ENCODE data around the gene AGTR1. TPM values are rescaled to one million over a fixed set of nuclear protein-coding genes. Genes with fewer than 3 reads are reported as not detected.
"Not testable (repeated sequence)": the region's sequence is repeated elsewhere in the genome, so short reads cannot be mapped to it uniquely, and the experiment has no call there.

Gene AGTR1
- total RNA-seq, 1 experiment from 2014 or later = 0.45 TPM

DNA sequence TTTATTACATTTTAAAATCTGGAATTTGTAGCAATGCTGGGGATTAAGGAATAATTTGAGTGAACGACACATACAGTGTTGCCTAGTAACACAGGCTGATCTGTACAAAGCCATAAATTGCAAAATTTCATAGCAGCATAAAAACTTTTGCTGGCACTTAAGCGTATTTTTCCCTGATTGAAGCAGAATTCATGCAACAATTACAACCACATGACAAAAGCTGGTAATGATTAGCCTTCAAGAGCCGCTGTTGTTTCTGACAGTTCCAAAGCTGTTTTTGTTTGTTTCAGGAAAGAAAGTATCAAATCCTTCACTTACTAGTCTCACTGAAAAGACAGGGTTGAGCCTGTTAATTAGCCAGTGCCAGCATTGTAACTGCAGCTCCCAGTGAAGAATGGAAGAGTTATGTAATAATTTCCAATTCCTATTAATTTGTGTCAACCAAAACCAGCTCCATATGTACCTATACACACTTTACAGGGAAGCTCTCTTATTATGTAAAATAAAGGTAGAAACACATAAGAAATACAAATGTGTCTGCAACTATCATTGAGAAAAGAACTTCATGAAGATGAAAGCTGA, 60.7 kb downstream of the AGTR1 start:
- no peak for DNase-seq (ENCODE audit: low spot score)

DNA sequence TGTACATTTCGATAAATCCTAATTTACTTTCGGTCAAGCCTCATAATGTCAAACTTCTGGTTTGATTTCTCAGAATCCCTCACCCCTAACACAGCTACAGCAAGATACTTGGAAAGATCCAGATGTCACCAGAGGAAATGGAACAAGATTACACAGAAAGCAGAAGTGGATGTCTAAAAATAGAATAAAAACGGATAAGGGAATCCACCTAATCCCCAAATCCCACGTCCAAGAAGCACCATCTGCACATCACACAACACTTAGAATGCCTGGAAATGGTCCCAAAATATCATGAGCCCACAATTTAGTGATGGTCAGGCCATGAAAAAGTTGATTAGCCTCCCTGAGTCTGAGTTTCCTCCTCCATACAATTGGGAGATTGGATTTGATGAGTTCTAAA, 61.7 kb downstream of the AGTR1 start:
- no peak for DNase-seq (ENCODE audit: low spot score)

GRCh38 chr3:148763156-148763680, 65.5 kb downstream of the AGTR1 start:
- DNase-seq (ENCODE audit: low spot score) = no peak

DNA sequence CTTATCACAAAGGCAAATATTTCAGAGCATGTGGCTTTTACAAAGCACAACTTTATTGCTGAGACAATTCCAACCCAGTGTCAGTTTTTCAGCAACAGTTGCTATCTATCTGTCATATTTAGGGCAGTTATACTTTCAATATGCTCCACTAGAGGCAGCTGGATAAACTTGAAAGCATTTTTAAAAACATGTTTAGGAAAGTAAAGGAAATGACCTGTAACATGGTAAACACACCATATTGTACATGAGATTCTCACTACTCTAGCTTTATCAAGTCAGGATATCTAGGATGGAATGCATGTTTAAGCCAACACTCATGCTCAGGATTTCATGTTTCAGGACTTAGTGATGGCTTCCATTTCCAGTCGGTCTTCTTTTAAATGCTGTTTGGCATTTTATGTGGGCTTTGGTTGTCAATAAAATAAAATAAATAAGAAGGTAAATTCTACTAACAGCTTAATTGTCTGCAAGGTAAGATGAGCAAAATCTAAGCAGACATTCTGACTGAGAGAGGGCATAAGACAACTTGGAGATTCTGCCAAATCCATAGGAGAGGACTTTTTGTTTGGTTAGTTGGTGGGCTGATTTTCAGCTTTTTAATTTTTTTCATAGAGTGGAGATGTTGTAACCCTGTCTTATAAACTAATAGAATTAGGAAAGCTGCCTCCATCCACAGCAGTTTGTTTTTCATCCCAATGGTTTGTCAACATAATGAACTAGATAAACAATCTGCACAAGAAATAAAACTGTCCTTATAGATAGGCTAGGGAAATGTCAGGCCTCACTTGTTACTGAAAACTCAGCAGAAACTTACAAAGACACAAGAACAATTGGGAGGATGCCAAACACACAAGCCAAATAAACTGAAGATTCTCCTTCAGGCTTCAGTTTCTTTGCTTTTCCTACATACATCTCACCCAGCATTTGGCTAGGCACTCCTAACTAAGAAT, 66.6 kb downstream of the AGTR1 start:
- no peak for DNase-seq (ENCODE audit: low spot score)

DNA sequence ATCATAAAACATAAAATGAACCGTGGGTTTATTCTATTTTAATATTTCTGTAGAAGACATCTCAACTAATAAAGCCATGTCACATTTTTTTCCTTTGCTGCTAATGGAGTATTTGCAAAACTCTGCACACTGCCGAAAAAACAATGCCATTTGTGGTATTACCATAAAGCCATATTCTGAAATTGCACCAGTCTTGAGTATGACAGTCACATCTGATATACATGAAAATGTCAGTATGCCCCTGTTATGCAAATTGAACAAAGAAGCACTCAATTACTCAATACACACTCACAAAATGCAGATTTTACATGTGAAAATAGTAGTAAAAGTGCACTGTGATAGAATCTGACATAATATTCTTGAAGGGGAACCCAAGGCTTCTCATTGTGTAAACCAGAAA, 74.7 kb downstream of the AGTR1 start:
- DNase-seq (ENCODE audit: low spot score) = no peak

GRCh38 chr3:148772835-148773234, 75.1 kb downstream of the AGTR1 start:
- no peak for DNase-seq (ENCODE audit: low spot score)

- DNase-seq (ENCODE audit: low spot score) = no peak
Measured at GRCh38 chr3:148773805-148774204, 76.1 kb downstream of the AGTR1 start.

DNA sequence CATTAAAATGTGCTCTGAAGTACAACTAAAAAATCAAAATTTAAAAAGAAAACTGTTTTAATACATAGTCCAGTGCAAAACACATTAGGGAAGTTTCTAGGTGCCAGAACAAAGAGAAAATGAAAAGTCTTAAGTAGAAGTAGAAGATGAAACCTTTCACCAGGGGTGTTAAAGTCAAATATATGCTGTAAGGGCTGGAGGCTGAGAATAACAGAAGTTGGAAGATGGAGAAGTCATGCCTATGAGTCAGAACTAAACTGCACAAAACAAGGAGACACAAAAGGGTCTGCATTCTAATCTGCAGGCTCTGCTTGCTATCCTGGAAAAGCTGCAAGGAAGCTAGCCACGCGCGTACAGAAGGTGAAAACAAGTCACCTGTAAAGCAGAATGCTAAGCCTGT, 81.2 kb downstream of the AGTR1 start:
- no peak for DNase-seq (ENCODE audit: low spot score)

DNA sequence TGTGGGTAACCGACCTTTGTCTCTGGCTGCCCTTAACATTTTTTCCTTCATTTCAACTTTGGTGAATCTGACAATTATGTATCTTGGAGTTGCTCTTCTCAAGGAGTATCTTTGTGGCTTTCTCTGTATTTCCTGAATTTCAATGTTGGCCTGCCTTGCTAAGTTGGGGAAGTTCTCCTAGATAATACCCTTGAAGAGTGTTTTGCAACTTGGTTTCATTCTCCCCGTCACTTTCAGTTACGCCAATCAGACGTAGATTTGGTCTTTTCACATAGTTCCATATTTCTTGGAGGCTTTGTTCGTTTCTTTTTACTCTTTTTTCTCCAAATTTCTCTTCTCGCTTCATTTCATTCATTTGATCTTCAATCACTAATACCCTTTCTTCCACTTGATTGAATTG, 87.3 kb downstream of the AGTR1 start:
- not testable (repeated sequence) for DNase-seq (ENCODE audit: low spot score)

GRCh38 chr3:148786159-148786558, 88.5 kb downstream of the AGTR1 start:
- DNase-seq (ENCODE audit: low spot score) = not testable (repeated sequence)

DNA sequence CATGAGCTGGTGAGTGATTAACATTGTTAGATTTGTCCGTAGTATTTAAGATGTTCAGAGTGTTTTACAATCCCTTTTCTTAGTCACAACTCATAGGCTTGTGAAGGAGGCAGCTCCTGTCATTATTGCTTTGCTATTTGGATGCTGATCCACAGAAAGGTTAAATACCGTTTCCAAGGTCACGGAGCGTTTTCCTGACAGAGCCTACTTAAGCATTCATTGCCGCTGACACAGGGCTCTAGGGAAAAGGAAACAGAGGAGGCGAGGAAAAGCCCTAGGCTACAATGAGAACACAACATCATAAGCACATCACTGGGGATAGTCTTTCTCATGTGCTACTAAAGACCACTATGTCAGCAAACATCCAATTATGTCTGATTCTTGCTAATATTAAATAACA, 91.4 kb downstream of the AGTR1 start:
- no peak for DNase-seq (ENCODE audit: low spot score)

- DNase-seq (ENCODE audit: low spot score) = no peak
Measured at GRCh38 chr3:148789906-148790305, 92.2 kb downstream of the AGTR1 start.

- no peak for DNase-seq (ENCODE audit: low spot score)
Measured at GRCh38 chr3:148790370-148790769, 92.7 kb downstream of the AGTR1 start.

DNA sequence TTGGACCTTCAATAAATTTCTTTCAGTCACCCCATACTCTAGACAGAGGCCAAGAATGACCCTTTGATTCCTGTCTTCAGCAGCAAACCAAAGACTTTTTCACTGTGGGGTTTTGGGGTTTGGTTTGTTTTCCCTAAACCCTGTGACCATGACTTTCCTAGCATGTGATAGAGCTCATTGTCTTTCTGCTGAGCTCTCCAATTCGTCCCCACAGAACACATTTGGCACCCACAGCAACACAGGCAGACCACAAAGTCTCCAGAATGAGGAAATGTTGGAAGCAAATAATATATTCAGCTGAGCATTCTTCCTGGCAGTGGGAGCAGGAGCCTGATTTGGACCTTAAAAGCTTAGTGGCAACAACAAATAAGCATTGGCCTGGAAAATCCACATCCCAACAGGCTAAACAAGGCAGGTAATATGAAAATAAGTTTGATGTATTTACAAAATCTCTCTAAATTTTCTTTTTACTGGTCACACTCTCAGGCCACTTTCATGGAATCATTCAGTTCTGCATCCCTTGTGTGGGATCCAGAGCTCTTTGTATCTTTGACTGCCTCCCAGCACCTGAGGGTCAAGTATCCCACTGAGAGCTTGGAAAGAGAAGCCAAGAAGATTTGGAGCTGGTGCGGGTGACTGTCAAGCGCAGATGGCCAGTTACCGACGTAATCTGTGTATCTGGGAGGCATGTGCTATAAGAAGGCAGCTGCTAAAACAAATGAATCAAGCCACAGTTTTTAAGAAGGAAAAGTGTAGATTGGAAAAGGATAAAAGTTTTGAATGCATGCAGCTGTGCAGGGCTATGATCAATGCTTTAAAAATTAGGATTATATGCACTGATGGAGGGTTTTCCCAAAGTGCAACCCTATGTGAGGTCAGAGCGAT, 93.4 kb downstream of the AGTR1 start:
- DNase-seq (ENCODE audit: low spot score) = no peak

- no peak for DNase-seq (ENCODE audit: low spot score)
Measured at GRCh38 chr3:148791920-148792319, 94.2 kb downstream of the AGTR1 start.

- DNase-seq (ENCODE audit: low spot score) = no peak
Measured at GRCh38 chr3:148792516-148792915, 94.8 kb downstream of the AGTR1 start.

Other genes starting within 250 kb of the AGTR1 start
- gene CPB1, start 129.9 kb downstream of the AGTR1 start, total RNA-seq (2014; rRNA removed; shearing (Covaris generic)) = not detected in 2 replicates
- gene CPA3, start 167.4 kb downstream of the AGTR1 start, total RNA-seq (2014; rRNA removed; shearing (Covaris generic)) = not detected in 2 replicates

Data from H4 (cell line).